A204.1 (cell line): ENCODE data around the gene LAPTM5.

ENCODE experiments used
- FAIRE-seq: peaks from 2 replicates; lab custom pipeline; 2012; peaks lifted over from hg19 to GRCh38; lab: Jason Lieb, UNC

LAPTM5 gene

DNA sequence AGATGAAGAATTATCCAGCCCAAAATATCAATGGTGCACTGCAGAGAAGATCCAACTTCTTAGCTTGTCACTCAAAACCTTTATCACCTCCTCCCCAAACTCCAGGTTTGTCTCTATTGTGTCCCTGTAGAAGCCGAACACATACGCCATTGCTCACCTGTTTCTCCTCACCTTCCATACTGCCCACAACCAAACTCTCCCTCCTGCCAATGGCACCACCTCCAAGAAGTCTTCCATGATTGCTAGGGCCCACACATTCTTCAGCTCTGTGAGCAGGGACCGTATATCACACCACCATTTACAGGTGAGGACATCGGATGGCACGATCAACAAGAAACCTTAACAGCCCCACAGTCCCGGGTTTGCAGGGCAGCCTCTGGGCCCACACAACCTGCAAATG lies 2.2 kb downstream of the LAPTM5 start:
- no peak for FAIRE-seq

DNA sequence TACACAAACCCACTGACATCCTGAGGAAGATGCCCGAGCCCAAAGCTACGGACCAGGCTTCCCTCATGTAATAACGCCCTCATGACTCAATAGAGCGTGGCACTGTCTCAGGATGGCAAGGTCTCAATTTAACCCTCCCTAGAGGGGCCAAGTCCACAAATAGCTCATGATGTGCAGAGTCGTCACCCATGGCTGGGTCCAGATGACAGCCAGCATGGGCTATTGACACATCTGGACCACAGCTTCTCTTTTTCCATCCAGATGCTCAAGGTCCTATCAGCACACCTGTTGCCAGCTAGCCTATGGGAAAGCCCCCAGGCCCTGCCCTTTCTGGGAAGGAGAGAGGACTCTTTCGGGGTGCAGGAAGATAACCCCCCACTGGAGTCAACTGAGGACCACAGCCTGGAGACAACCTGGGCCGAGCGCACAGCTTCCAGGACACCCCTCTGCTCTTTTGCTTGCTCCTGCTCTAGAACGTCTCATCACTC lies 2.8 kb downstream of the LAPTM5 start:
- FAIRE-seq: no peak

GRCh38 chr1:30753660-30754123 lies 3.9 kb downstream of the LAPTM5 start:
- FAIRE-seq: no peak

- no peak for FAIRE-seq
Observed at GRCh38 chr1:30753118-30753517, 4.5 kb downstream of the LAPTM5 start.

GRCh38 chr1:30752651-30752908 lies 5.0 kb downstream of the LAPTM5 start:
- FAIRE-seq: no peak

DNA sequence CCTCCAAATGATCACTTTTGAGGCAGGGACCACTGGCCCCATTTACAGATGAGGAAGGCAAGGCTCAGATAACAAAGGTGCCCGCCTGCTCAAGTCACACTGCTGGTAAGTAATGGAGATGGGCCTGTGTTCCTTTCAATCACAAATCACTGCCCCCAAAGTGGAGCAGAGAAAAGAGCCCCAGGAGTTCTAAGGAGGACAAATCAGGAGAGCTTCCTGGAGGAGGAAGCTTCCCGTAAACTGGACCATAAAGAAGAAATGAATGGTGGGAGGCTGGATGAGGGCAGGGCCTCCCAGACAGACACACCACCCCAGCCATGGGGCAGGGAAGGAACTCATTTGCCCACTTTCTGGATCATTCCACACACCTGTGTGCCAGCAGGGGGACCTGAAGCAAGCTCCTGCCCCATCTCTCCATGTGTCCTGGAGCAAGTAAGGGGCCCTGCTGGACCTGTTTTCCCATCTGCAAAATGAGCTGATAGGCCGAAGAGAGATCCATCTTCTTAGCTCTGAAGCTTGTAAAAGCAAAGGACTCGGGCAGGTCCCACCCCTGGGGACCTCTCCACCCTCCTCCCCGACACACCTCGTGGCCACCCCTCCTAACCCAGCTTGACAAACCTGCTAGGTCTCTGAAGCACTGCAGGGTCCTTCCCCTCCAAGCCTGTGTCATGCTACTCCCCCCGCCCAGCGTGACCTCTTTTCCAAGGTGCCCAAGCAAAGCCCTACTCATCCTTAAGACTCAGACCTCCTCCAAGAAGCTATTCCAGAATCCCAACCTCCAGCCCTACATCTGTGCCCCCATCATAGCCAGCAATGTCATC lies 5.5 kb downstream of the LAPTM5 start:
- no peak for FAIRE-seq

- FAIRE-seq: no peak
Observed at GRCh38 chr1:30750731-30751291, 6.8 kb downstream of the LAPTM5 start.

DNA sequence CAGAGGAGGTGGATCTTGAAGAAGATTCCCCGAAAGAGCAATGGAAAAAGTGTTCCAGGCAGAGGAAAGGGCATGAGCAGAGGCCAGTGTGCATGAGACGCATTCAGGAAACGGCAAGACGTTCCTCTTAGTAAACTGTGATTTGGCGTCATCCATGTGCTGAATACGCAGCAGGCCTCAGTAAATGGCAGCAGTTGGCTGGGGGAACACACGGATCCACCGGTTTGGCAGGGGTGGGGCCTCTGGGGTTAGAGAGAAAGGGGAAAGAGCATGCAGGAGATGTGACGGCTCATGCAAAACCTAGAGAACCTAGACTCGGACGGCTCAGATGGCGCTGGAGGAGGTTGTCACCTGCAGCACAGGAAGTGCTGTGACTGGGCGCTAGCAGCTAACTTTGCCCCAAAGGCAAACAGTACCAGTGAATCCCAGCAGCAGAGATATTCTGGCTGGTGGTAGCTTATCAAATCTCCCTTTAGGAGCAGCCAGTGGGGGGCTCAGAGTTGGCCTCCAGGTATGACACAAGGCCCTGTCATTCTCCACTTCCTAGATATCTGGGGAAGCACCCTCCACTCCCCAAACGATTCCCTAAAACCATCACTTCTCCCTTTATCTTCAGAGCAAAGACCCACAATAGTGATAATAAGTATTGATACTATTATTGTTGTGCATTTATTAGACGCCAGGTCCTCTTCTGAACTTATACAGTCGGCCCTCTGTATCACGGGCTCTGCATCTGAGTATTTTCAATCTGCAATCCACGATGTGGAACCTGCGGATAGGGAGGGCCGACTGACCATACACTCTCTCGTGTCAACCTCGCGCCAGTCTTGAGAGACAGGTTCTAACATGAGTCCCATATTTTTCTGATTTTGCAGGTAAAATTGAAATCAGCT lies 7.6 kb downstream of the LAPTM5 start:
- FAIRE-seq: no peak

- no peak for FAIRE-seq
Observed at GRCh38 chr1:30748699-30749401, 8.7 kb downstream of the LAPTM5 start.

GRCh38 chr1:30748098-30748698 lies 9.4 kb downstream of the LAPTM5 start:
- no peak for FAIRE-seq

- no peak for FAIRE-seq
Observed at GRCh38 chr1:30747033-30748008, 10.3 kb downstream of the LAPTM5 start.

DNA sequence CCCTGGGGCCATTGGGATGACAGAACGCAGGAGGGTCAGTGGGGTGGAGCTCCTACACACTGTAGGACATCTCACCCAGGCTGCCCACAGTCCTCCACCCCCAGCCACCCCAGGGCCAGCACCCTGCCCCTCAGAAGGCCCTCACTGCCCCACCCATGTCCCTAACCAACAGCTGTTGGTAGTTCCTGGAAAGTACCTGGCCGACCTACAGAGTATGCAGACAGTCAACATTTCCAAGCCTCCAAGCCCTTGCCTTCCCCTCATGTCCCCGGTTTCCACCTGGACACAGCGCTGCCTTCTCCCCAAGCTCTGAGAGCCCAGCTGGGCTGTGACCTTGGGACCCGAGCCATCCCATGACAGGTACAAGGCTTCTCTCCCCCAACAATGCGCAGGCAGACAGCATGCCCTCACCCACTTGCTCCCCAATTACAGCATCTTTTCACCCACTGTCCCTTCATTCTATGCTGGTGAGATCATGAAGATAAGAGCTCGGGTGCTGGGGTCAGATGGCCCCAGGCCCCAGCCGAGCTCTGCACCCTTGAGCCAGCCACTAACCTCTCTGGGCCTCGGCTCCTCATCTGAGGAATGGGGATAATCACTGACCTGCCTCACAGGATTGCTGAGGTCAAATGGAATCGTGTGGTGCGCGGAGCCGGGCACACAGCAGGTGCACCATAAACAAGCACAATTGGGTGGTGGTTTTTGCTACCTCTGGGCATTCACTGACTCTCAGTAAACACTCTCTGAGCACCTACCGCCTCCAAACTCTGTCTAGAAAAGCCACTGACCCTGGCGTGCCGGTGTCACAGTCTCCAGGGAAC lies 11.2 kb downstream of the LAPTM5 start:
- no peak for FAIRE-seq

- no peak for FAIRE-seq
Observed at GRCh38 chr1:30745834-30746208, 11.8 kb downstream of the LAPTM5 start.

DNA sequence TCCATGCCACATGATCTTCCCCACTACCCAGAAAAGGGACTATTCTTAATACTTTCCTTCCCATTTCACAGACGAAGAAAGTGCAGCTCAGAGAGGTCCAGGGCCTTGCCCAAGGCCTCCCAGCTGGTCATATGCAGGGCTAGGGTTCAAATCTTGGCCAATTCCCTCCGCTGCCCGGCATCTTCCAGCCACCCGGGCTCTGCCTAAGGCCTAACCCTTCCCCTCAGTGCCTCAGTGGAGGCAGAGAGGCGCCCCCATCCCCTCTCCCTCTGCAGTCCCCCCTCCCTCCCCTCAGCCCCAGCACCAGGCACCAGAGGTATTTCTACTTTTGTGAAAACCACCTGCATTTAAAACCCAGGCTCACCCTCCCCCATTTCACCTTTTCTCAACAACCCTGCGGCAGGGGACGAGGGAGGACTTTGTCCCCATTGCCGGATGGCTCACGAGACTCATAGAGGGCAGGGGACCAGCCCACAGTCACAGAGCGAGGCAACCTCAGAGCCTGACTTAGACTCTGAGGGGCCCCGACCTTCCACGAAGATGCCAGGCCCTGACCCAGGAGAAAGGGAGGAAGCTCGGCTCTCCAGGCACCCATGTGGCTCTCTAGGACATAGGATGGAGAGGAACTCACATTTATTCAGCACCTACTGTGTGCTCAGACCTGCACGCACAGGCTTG lies 12.3 kb downstream of the LAPTM5 start:
- no peak for FAIRE-seq

GRCh38 chr1:30744060-30744756 lies 13.4 kb downstream of the LAPTM5 start:
- no peak for FAIRE-seq

DNA sequence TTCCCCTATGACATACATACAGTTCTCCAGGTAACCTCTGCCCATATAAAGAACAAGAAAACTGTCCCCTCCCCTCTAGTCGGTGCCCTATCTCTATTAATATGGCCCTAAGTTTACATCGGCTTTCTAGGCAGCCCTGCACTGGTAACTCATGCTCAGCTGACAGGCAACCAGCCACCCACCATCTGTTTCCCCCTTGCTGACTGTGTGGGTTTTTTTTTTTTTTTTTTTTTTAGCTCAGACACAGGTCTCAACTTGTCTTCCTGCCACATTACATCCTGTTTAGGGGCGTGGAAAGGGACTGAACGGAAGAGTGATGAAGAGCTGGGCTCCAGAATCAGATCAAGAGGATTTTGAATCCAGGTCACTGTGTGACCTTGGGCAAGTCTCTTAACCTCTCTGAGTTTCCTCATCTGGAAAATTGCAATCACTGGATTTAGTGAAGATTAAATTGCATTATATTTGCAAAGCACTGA lies 14.0 kb downstream of the LAPTM5 start:
- FAIRE-seq: no peak

DNA sequence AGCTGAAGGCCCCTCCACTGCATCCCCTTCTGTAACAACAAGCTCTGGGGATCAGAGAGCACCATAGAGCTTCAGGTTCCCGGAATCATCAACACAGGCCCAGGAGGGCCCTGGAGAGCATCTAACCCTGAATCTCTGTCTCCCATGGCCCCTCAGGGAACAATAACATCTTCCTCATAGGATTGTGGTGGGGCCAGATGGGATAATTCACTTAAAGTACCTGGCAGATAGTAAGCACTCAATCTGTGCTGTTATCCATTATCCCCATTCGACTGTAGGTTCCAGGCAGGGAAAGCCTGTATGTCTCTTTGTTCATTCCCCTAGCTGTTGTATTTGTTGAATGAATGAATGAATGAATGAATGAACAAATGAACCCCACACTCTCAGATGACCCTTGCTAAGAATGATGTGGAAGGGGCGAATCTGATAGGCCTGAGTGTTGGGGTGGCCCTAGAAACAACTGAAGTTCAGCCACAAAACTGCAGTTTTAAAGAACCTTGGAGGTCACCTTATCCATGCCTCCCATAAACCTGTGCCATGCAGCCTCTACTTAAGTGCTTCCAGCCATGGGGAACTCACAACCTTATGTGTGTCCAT lies 14.5 kb downstream of the LAPTM5 start:
- FAIRE-seq: no peak

DNA sequence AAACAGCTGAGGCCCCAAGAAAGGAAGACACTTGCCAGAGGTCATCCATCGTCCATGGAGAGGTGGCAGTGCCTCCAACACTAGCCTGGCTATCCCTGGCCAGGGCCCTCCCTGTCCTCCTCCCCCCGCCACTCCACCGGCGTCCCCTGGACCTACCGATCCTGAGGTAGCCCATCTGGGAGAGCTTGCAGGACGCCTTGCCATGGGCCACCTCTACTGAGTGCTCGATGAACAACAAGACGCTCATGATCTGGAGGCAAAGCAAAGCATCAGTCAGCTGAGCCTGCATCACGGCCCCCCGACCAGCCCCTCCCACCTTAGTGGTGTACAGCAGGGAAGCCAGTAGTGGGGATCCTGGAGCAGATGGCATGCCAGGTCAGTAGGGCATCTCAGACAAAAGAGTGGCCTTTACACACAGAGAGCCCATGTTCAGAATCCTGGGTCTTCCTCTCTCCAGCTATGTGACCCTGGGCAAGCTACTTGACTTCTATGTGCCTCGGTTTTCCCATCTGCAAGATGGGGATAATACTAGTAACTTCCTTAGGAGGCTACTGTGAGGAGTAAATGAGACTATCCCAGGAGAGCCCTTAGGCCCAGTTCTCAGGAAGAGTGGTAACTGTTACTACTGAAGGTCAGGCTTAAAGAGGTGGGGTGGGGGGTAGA lies 15.1 kb downstream of the LAPTM5 start:
- FAIRE-seq: no peak
